H9 (cell line): ENCODE results near the gene ABCA12. TPM values are rescaled to one million over a fixed set of nuclear protein-coding genes. Genes with fewer than 3 reads are reported as not detected.

Experiments used
- DNase-seq: peaks from one replicate; pipeline ENCODE4 v3.0.0-alpha.2; 2017
- H2AFZ ChIP-seq: one replicate; pipeline ENCODE4 v1.6.1; 2013; ENCODE audit warnings: mild to moderate bottlenecking, low read length, control low read depth, moderate library complexity
- H2AK5ac ChIP-seq: 2 replicates; pipeline ENCODE4 v1.6.1; 2013; ENCODE audit warnings: low read length, control low read depth, mixed read lengths; ENCODE audit not compliant: insufficient read length
- H2BK120ac ChIP-seq: one replicate; pipeline ENCODE4 v1.6.1; 2013; ENCODE audit warnings: low read depth, mild to moderate bottlenecking, low read length, control low read depth, inconsistent platforms; ENCODE audit not compliant: poor library complexity, severe bottlenecking
- H2BK12ac ChIP-seq: 2 replicates; pipeline ENCODE4 v1.6.1; 2013; ENCODE audit warnings: low read length, control low read depth, mixed read lengths, low read depth; ENCODE audit not compliant: insufficient read length
- H2BK15ac ChIP-seq: 2 replicates; pipeline ENCODE4 v1.6.1; 2013; ENCODE audit warnings: low read depth, low read length, control low read depth
- H2BK20ac ChIP-seq: one replicate; pipeline ENCODE4 v1.6.1; 2013; ENCODE audit warnings: low read depth, mild to moderate bottlenecking, low read length, control low read depth, inconsistent platforms; ENCODE audit not compliant: poor library complexity, severe bottlenecking
- H2BK5ac ChIP-seq: 2 replicates; pipeline ENCODE4 v1.6.1; 2013; ENCODE audit warnings: low read length, control low read depth, mixed read lengths; ENCODE audit not compliant: insufficient read length
- H3K14ac ChIP-seq: 2 replicates; pipeline ENCODE4 v1.6.1; 2013; ENCODE audit warnings: low read length, control low read depth; ENCODE audit not compliant: insufficient read depth
- H3K18ac ChIP-seq: 2 replicates; pipeline ENCODE4 v1.6.1; 2013; ENCODE audit warnings: low read depth, mild to moderate bottlenecking, mixed read lengths, low read length, control low read depth; ENCODE audit not compliant: insufficient read length
- H3K23ac ChIP-seq: 2 replicates; pipeline ENCODE4 v1.6.1; 2013; ENCODE audit warnings: low read length, control low read depth, mixed read lengths, low read depth; ENCODE audit not compliant: insufficient read length
- H3K23me2 ChIP-seq: 2 replicates; pipeline ENCODE4 v1.6.1; 2013; ENCODE audit warnings: low read depth, mild to moderate bottlenecking, mixed read lengths, low read length, control low read depth; ENCODE audit not compliant: insufficient read length, poor library complexity, severe bottlenecking
- H3K27ac ChIP-seq: 2 replicates; pipeline ENCODE4 v1.5.1; 2013; ENCODE audit warnings: low read length, control low read depth, mixed read lengths, low read depth; ENCODE audit not compliant: insufficient read length
- H3K27me3 ChIP-seq: 2 replicates; pipeline ENCODE4 v1.6.1; 2013; ENCODE audit warnings: low read length, control low read depth, inconsistent platforms; ENCODE audit not compliant: insufficient read depth
- H3K4ac ChIP-seq: 2 replicates; pipeline ENCODE4 v1.6.1; 2013; ENCODE audit warnings: low read depth, mild to moderate bottlenecking, control low read depth, inconsistent platforms, low read length, moderate library complexity
- H3K4me1 ChIP-seq: 2 replicates; pipeline ENCODE4 v1.6.1; 2013; ENCODE audit warnings: low read length, control low read depth, inconsistent platforms; ENCODE audit not compliant: insufficient read depth
- H3K4me2 ChIP-seq: 2 replicates; pipeline ENCODE4 v1.6.1; 2013; ENCODE audit warnings: low read length, control low read depth, mixed read lengths; ENCODE audit not compliant: insufficient read length, insufficient read depth
- H3K56ac ChIP-seq: 2 replicates; pipeline ENCODE4 v1.6.1; 2013; ENCODE audit warnings: low read depth, mild to moderate bottlenecking, mixed read lengths, low read length, control low read depth; ENCODE audit not compliant: insufficient read length
- H3K79me1 ChIP-seq: 2 replicates; pipeline ENCODE4 v1.6.1; 2013; ENCODE audit warnings: low read depth, mild to moderate bottlenecking, moderate library complexity, low read length, control low read depth, inconsistent platforms; ENCODE audit not compliant: insufficient read depth, poor library complexity, severe bottlenecking
- H3K79me2 ChIP-seq: 2 replicates; pipeline ENCODE4 v1.6.1; 2013; ENCODE audit warnings: low read length, control low read depth, inconsistent platforms; ENCODE audit not compliant: insufficient read depth
- H3K9ac ChIP-seq: 2 replicates; pipeline ENCODE4 v1.6.1; 2013; ENCODE audit warnings: low read length, control low read depth, mixed read lengths; ENCODE audit not compliant: insufficient read length; ENCODE audit errors: extremely low read depth
- H3K9me3 ChIP-seq: one replicate; pipeline ENCODE4 v1.6.1; 2013; ENCODE audit warnings: low read depth, low read length, inconsistent platforms; ENCODE audit not compliant: control insufficient read depth
- H3T11ph ChIP-seq: one replicate; pipeline ENCODE4 v1.6.1; 2013; ENCODE audit warnings: mild to moderate bottlenecking, low read length, control low read depth, inconsistent platforms
- H4K20me1 ChIP-seq: one replicate; pipeline ENCODE4 v1.6.1; 2013; ENCODE audit not compliant: control insufficient read depth, insufficient read length, insufficient read depth
- H4K5ac ChIP-seq: 2 replicates; pipeline ENCODE4 v1.6.1; 2013; ENCODE audit warnings: low read depth, mild to moderate bottlenecking, mixed read lengths, low read length, control low read depth; ENCODE audit not compliant: insufficient read length
- H4K8ac ChIP-seq: replicated peaks from 2 replicates; pipeline ENCODE4 v1.6.1; 2013; ENCODE audit warnings: low read length, control low read depth, mixed read lengths, low read depth; ENCODE audit not compliant: insufficient read length
- H4K91ac ChIP-seq: 2 replicates; pipeline ENCODE4 v1.6.1; 2013; ENCODE audit warnings: low read depth, mild to moderate bottlenecking, moderate library complexity, mixed read lengths, low read length, control low read depth; ENCODE audit not compliant: insufficient read length
- H3K27ac Mint-ChIP-seq, 3 experiments: 2 replicates in 2 of 3; 3 replicates in 1 of 3; pipeline ENCODE4 v1.8.0; 2020 to 2021; ENCODE audit warnings: mixed read lengths in 3 of 3, mild to moderate bottlenecking in 1 of 3, moderate library complexity in 1 of 3
- H3K27me3 Mint-ChIP-seq: 2 replicates; pipeline ENCODE4 v1.8.0; 2021; ENCODE audit warnings: low read depth, mild to moderate bottlenecking, moderate library complexity, mixed read lengths
- H3K36me3 Mint-ChIP-seq, 3 experiments: 2 replicates in 2 of 3; 3 replicates in 1 of 3; pipeline ENCODE4 v1.8.0; 2020 to 2021; ENCODE audit warnings: low read depth in 3 of 3, mixed read lengths in 3 of 3; ENCODE audit not compliant: insufficient read depth in 1 of 3
- H3K4me1 Mint-ChIP-seq, 2 experiments: 2 replicates each; pipeline ENCODE4 v1.8.0; 2020; ENCODE audit warnings: mixed read lengths in 2 of 2
- H3K4me3 Mint-ChIP-seq, 2 experiments: 2 replicates in 1 of 2; 3 replicates in 1 of 2; pipeline ENCODE4 v1.8.0; 2020 to 2021; ENCODE audit warnings: mild to moderate bottlenecking in 2 of 2, mixed read lengths in 2 of 2, moderate library complexity in 1 of 2
- H3K9me3 Mint-ChIP-seq, 2 experiments: 2 replicates in 1 of 2; 3 replicates in 1 of 2; pipeline ENCODE4 v1.8.0; 2020; ENCODE audit warnings: mild to moderate bottlenecking in 2 of 2, mixed read lengths in 2 of 2, moderate library complexity in 1 of 2
- CTCF ChIP-seq: fragments of 200-600 bp; sonication (generic); conservative IDR thresholded peaks from 3 replicates; pipeline ENCODE4 v1.8.0; 2021; ENCODE audit warnings: antibody characterized with exemption, mild to moderate bottlenecking
- WGBS: extraction: QIAGEN DNeasy Blood & Tissue Kit; methylation state at CpG from one replicate; pipeline ENCODE4 v1.1.7; 2013; ENCODE audit warnings: missing lambda C conversion rate, low lambda C conversion rate, mixed read lengths; ENCODE audit not compliant: insufficient read length; ENCODE audit errors: extremely low coverage; 5-methylcytosine and 5-hydroxymethylcytosine counted together
- total RNA-seq: library from RNA; stranded (reverse); gene quantifications from 2 replicates; pipeline ENCODE4 v1.2.1, GENCODE V29; 2021

Gene ABCA12
- total RNA-seq, 1 experiment from 2014 or later: not detected

- no peak overlapping the region for H2BK12ac ChIP-seq
- H4K91ac ChIP-seq: no peak overlapping the region
- no peak overlapping the region for H3K23ac ChIP-seq
- no peak overlapping the region for H2BK5ac ChIP-seq
- H3K79me2 ChIP-seq: no peaks in the 10 kb centered on the region
- H3K4ac ChIP-seq: no peak overlapping the region
- no peaks in the 10 kb centered on the region for H4K20me1 ChIP-seq
- no peak overlapping the region for H3K18ac ChIP-seq
- no peak overlapping the region for H2BK15ac ChIP-seq
- Mint-ChIP-seq H3K27me3 (no peaks in the 10 kb centered on the region), H3K36me3 (no peaks in the 10 kb centered on the region), H3K4me3 (no peak overlapping the region), H3K4me1 (no peaks in the 10 kb centered on the region), H3K9me3 (no peaks in the 10 kb centered on the region), H3K27ac (no peak overlapping the region)
- H2BK20ac ChIP-seq: no peak overlapping the region
- H3K9me3 ChIP-seq: no peaks in the 10 kb centered on the region
- H3K56ac ChIP-seq: no peak overlapping the region
- no peak overlapping the region for H3K9ac ChIP-seq
- no peak overlapping the region for H2BK120ac ChIP-seq
- H3K14ac ChIP-seq: no peak overlapping the region
- H3K23me2 ChIP-seq: no peaks in the 10 kb centered on the region
- H4K8ac ChIP-seq: no peak overlapping the region
- no peak overlapping the region for H4K5ac ChIP-seq
- H3K79me1 ChIP-seq: no peaks in the 10 kb centered on the region
- no peaks in the 10 kb centered on the region for H3K27me3 ChIP-seq
- H3K4me2 ChIP-seq: no peak overlapping the region
- no CpG with 5 or more reads among the region's 7 CpGs for WGBS
- no peak overlapping the region for H3K27ac ChIP-seq
- no peak overlapping the region for H3T11ph ChIP-seq
- H3K4me1 ChIP-seq: no peaks in the 10 kb centered on the region
- H2AK5ac ChIP-seq: no peak overlapping the region
- H2AFZ ChIP-seq: no peak overlapping the region
- no peak for TF ChIP-seq CTCF
- DNase-seq: no peak
These were observed 77.4 kb downstream of the ABCA12 start for GRCh38 chr2:215060861-215061536.
